GM21576 (cell line): Measurements from ENCODE around the gene LRRC72.
"Not testable (repeated sequence)": the region's sequence is repeated elsewhere in the genome, so short reads cannot be mapped to it uniquely, and the experiment has no call there.

ENCODE experiments used
- ATAC-seq: cut with Tn5 transposase; IDR thresholded peaks from one replicate; pipeline ENCODE4 v1.9.1; 2021; ENCODE audit warnings: mild to moderate bottlenecking, moderate library complexity; ENCODE audit not compliant: unreplicated experiment

LRRC72 gene

GRCh38 chr7:16571941-16572340 is 45.3 kb downstream of the LRRC72 start:
- no peak for ATAC-seq

GRCh38 chr7:16579216-16579615 is 52.6 kb downstream of the LRRC72 start:
- no peak for ATAC-seq

- ATAC-seq: no peak
Measured at GRCh38 chr7:16581286-16581685, 54.7 kb downstream of the LRRC72 start.

GRCh38 chr7:16583834-16584233 is 57.2 kb downstream of the LRRC72 start:
- no peak for ATAC-seq

GRCh38 chr7:16585540-16585939 is 58.9 kb downstream of the LRRC72 start:
- no peak for ATAC-seq

- ATAC-seq: no peak
Measured at GRCh38 chr7:16586081-16586874, 59.7 kb downstream of the LRRC72 start.

GRCh38 chr7:16587129-16587528 is 60.5 kb downstream of the LRRC72 start:
- no peak for ATAC-seq

- no peak for ATAC-seq
Measured at GRCh38 chr7:16587790-16588189, 61.2 kb downstream of the LRRC72 start.

GRCh38 chr7:16589881-16590280 is 63.3 kb downstream of the LRRC72 start:
- ATAC-seq: no peak

GRCh38 chr7:16590424-16590823 is 63.8 kb downstream of the LRRC72 start:
- ATAC-seq: no peak

- ATAC-seq: no peak
Measured at GRCh38 chr7:16592395-16592794, 65.8 kb downstream of the LRRC72 start.

GRCh38 chr7:16594061-16594460 is 67.4 kb downstream of the LRRC72 start:
- no peak for ATAC-seq

GRCh38 chr7:16594676-16595075 is 68.1 kb downstream of the LRRC72 start:
- no peak for ATAC-seq

GRCh38 chr7:16595596-16595995 is 69.0 kb downstream of the LRRC72 start:
- not testable (repeated sequence) for ATAC-seq

- ATAC-seq: no peak
Measured at GRCh38 chr7:16598015-16598414, 71.4 kb downstream of the LRRC72 start.

GRCh38 chr7:16599860-16600259 is 73.2 kb downstream of the LRRC72 start:
- no peak for ATAC-seq

- ATAC-seq: no peak
Measured at GRCh38 chr7:16603633-16604032, 77.0 kb downstream of the LRRC72 start.

- no peak for ATAC-seq
Measured at GRCh38 chr7:16604054-16604453, 77.4 kb downstream of the LRRC72 start.

GRCh38 chr7:16606704-16607103 is 80.1 kb downstream of the LRRC72 start:
- no peak for ATAC-seq

GRCh38 chr7:16609842-16610450 is 83.3 kb downstream of the LRRC72 start:
- peak; percentile 59 for ATAC-seq

- ATAC-seq: no peak
Measured at GRCh38 chr7:16611711-16612110, 85.1 kb downstream of the LRRC72 start.

- no peak for ATAC-seq
Measured at GRCh38 chr7:16615228-16615627, 88.6 kb downstream of the LRRC72 start.

- ATAC-seq: no peak
Measured at GRCh38 chr7:16616122-16616521, 89.5 kb downstream of the LRRC72 start.
